ENCODE results near the gene MTMR12.
"Not testable (repeated sequence)": the region's sequence is repeated elsewhere in the genome, so short reads cannot be mapped to it uniquely, and the experiment has no call there.

Gene MTMR12

GRCh38 chr5:32325062-32325461 lies 12.3 kb upstream of the MTMR12 start:
- DNase-seq, result no peak

DNA sequence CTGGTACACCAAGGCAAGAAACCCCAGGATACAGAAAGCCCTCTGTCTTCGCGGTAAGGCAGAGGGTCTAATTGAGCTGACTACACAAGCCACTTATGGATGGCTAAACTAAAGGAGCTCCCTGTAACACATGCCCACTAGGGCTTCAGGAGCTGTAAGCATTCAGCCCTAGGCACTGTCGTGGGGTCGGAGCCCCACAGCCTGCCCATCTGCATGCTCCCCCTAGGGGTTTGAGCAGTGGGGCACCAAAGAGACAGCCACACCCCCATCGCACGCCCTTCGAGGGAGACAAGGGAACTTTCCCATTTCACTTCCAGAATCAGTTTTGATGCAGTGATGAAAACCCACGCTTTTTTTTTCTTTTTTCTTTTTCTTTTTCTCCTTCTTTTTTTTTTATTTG lies 11.0 kb upstream of the MTMR12 start:
- DNase-seq, result no peak

DNA sequence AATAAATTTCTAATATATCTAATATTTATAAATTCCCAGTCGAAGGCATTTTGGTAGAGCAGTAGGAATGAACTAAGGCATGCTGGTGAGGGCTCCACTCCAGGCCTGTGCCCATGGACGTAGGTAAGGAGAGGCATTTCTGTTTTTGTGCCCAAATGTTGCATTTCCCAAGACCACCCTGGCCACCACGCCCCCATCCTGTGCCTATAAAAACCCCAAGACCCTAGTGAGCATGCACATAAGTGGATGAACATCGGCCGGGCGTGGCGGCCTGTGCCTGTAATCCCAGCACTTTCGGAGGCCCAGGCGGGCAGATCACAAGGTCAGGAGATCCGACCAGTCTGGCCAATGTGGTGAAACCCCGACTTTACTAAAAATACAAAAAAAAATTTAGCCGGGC lies 10.1 kb upstream of the MTMR12 start:
- no peak for DNase-seq

GRCh38 chr5:32321787-32322186 lies 9.0 kb upstream of the MTMR12 start:
- DNase-seq, result not testable (repeated sequence)

GRCh38 chr5:32320576-32320975 lies 7.8 kb upstream of the MTMR12 start:
- no peak for DNase-seq

DNA sequence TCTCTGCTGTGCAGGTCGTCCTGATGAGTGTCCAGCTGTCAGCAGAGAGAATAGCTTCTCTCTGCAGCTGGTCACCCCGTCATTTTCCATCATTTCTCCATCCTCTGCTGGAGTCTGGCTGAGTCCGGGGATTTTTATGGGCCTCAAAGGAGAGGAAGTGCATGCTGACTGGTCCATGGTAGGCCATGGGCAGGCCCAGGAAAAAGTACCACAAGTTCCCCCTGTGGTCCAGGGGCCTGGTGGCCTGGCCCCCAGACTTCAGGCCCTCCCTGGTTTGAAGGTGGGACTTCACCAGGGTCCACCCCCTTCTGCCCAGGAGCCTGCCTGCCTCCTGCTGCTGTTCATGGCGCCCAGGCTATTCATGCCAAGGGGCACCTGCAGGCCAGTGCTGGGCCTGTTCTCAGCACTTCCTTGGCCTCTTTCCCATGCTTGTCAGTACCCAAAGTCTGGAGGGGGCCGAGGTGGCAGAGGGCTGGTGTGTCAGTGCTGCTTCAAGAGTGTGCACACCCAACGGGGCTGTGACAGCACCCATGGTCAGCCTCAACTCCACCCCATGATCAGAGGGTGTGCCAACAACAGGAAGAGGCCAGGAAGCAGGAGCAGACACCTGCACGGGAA lies 7.3 kb upstream of the MTMR12 start:
- DNase-seq, result no peak

- DNase-seq, result no peak
Observed at GRCh38 chr5:32319392-32319791, 6.7 kb upstream of the MTMR12 start.

DNA sequence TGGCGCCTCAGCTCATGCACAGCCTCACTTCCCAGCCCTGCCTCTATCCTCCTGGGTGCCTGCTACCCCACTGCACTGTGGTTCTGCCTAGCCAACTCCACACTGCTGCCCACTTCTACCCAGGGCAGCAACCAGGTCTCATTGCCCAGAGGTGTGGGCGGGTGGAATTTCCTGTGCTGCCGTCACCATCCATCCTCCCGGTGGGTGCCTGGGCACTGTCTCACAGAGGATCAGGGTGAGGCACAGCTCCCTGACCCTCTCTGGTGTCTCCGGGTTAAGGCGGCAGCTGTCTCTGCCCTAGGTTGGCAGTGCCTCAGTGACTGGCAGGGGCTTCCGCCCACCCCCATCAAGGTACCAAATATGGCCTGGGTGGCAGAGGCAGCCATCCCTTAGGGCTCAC lies 4.3 kb upstream of the MTMR12 start:
- DNase-seq, result no peak

GRCh38 chr5:32315221-32316014 lies 2.7 kb upstream of the MTMR12 start:
- no peak for DNase-seq

DNA sequence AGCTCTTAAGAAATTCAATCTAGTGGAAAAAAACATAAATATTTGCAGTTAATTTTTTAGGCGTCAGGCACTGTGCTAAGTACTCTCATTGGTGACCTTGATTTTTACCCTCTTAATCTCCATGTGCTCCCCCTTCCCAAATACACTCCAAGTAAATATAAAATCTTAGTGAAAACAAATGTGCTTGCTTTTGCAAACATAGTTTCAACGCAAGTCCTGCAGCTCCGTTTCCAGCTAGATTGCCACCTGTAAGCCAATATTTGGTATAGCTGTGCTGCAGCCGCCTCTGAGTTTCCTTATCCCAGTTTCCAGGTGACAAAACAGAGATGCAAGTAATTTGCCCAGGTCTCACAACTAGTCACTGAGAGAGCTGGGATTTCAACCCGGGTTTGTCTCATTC lies 1.9 kb upstream of the MTMR12 start:
- no peak for DNase-seq

DNA sequence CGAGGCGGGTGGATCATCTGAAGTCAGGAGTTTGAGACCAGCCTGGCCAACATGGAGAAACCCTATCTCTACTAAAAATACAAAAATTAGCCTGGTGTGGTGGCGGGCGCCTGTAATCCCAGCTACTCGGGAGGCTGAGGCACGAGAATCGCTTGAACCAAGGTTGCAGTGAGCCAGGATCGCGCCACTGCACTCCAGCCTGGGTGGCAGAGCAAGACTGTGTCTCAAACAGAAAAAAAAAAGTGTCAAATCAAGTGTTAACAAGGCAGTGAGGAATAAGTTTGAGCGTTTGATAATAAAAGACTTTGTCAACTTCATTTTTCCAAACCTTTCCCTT lies 1.4 kb upstream of the MTMR12 start:
- not testable (repeated sequence) for DNase-seq

- DNase-seq, result peak; percentile 72 to 78
Observed at GRCh38 chr5:32312197-32312594, 543 bp downstream of the MTMR12 start.

DNA sequence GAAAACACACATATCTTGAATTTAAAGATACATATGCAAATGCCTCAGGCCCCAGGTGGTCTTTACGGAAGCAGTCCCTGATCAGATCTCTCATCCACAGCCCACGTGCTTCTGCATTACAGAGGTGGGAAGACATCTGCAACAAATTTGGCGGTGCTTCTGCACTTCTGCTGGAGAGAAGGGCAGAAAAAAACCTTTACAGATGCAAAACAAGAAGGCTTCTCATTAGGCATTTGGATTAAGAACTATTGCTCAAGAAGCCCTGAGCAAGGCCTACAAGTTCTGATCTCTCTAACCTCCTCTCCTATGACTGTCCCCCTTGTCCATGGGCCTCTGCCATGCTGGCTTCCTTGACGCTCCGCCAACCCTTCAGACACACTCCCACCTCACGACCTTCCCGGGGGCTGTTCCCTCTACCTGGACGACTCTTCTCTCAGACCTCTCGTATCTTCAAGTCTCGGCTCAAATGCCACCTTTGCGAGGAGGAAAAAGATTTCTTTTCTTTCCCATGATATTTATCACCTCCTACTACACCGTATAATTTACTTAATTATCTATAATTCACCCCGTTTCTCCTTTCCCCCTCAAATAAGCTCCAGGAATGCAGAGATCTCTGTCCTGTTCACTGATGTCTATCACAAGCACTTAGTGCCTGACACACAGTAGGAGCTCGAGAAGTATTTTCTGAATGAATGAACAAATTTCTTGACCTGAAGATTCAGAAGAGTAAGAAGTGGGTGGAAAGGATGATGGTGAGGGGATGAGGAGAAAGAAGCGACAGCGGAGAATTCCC lies 1.1 kb downstream of the MTMR12 start:
- no peak for DNase-seq

DNA sequence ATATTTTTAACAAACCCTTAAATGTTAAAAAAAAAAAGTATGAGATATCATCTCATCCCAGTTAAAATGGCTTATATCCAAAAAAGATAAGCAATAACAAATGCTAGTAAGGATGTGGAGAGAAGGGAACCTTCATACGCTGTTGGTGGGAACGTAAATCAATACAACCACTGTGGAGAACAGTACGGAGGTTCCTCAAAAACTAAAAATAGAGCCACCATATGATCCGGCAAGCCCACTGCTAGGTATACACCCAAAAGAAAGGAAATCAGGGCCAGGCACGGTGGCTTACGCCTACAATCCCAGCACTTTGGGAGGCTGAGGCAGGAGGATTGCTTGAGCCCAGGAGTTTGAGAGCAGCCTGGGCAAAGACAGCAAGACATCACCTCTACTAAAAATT lies 3.0 kb downstream of the MTMR12 start:
- no peak for DNase-seq

DNA sequence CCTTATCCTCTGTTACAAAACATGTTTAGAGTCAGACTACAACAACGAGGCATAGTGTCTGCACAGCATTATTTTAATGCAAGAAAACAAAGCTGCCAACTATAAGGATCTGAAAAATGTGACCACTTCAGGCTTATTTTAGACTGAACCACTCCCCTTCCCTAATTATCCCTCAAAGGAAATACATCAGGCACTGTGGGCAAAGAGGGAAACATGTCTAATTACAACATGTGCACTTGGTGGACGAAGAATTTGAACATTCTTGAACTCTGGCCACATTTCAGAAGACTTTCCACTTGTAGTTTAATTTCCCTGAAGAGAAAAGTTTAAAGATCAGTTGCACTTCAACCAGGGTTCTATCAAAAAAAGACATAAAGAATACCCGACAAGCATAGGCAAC lies 3.8 kb downstream of the MTMR12 start:
- no peak for DNase-seq

- no peak for DNase-seq
Observed at GRCh38 chr5:32307769-32308194, 5.0 kb downstream of the MTMR12 start.

GRCh38 chr5:32304622-32305021 lies 8.1 kb downstream of the MTMR12 start:
- no peak for DNase-seq

- DNase-seq, result no peak
Observed at GRCh38 chr5:32303755-32304120, 9.0 kb downstream of the MTMR12 start.

DNA sequence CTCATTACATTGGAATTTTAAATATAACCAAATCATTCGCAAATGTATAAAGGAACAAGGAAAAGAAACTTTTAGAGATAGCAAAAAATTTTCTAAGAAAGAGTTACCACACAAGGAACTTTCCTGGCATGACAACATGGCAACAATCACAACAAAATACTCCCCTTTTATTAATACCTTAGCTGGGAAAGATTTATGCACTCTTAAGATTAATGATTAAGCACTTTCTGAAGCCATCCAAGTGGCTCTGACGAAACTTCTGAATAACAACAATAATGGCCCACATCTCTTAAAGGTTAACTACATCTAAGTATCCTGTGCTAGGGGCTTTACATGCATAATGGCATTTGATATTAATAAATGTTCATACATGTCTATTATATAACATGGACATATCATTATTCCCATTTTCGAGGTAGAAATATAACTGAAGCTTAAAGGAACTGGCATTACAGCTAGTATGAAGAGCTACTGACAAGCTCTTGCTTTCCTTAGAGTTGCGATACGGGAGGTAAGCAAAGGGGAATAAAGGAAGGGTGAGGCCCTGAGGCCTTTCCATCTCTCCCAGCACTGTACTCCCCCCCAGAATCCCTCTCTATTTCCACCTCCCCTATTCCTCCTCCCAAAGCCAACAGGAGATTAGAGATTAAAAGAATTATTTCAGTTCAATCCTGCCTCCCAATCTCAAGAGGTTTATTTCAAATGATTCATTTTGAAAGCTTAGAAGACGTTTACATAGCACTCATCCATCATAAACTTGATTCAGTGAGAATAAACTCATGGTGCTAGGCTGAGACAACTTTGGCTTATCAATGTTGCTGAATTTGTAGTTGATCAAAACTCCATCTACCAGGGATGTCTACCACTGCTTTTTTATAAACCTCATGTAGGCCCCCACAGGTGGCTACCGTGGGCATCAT lies 9.6 kb downstream of the MTMR12 start:
- DNase-seq, result no peak

DNA sequence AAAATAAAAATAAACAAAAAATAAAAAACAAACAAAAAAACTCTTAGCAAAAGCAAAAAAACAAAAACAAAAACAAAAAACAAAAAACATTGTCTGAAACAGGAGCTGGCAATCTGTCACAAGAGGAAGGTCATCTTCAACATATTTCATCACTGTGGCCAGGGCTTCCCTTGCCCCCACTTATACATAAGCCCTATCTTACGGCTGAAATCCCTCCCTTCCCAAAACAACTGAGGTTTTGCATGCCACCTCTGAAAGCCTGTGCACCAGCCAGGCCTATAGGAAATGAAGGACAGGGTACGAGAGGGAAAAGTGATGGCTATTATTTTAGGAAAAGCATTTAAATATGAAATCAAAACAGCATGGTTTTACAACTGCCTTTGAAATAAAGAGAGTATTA lies 10.8 kb downstream of the MTMR12 start:
- no peak for DNase-seq

GRCh38 chr5:32299059-32299677 lies 13.6 kb downstream of the MTMR12 start:
- no peak for DNase-seq

DNA sequence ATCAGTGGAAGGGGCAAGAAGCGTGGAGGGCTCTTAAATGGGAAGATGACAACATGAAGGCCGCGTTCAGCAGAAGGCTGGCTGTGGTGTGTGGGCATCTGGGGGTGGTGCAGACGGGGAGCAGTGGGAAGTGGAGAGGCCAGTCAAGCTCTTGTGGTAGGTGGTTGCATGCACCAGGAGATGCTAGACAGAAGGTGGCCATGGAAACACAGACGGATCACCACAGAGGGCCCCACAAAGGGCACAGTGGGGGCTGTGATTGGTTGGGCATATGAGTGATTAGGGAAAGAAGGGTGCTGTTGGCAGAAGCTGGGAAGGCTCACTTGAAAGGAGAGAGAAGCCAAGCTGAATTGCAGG lies 14.7 kb downstream of the MTMR12 start:
- DNase-seq, result no peak
